ACC112 (cell line): ENCODE measurements around the gene DOCK3.

ENCODE experiments used
- H2AFZ ChIP-seq: fragments of 200-600 bp; sonication (generic); one replicate; pipeline ENCODE4 v1.6.0; 2017; ENCODE audit warnings: antibody characterized with exemption, low read length; ENCODE audit not compliant: unreplicated experiment
- H3K27ac ChIP-seq: fragments of 200-600 bp; sonication (generic); 2 replicates; pipeline ENCODE4 v1.5.1; 2014; ENCODE audit warnings: low read depth, mild to moderate bottlenecking, antibody characterized with exemption, low read length, moderate library complexity
- H3K27me3 ChIP-seq: fragments of 200-600 bp; sonication (generic); 2 replicates; pipeline ENCODE4 v1.6.1; 2014; ENCODE audit warnings: mild to moderate bottlenecking, antibody characterized with exemption, low read length, moderate library complexity, mixed read lengths; ENCODE audit not compliant: insufficient read depth
- H3K36me3 ChIP-seq: fragments of 200-600 bp; sonication (generic); 2 replicates; pipeline ENCODE4 v1.6.1; 2016; ENCODE audit warnings: mild to moderate bottlenecking, antibody characterized with exemption, low read length, moderate library complexity, mixed read lengths; ENCODE audit not compliant: insufficient read depth
- H3K4me1 ChIP-seq: fragments of 200-600 bp; sonication (generic); one replicate; pipeline ENCODE4 v1.6.1; 2016; ENCODE audit warnings: low read length, mixed read lengths; ENCODE audit not compliant: insufficient read depth, unreplicated experiment, control insufficient read depth
- H3K4me3 ChIP-seq: fragments of 200-600 bp; sonication (generic); 2 replicates; pipeline ENCODE4 v1.5.1; 2014; ENCODE audit warnings: mild to moderate bottlenecking, low read depth, low read length
- H3K79me2 ChIP-seq: fragments of 200-600 bp; sonication (generic); one replicate; pipeline ENCODE4 v1.6.0; 2016; ENCODE audit warnings: low read length; ENCODE audit not compliant: control insufficient read depth, unreplicated experiment, insufficient read depth

DOCK3 gene

DNA sequence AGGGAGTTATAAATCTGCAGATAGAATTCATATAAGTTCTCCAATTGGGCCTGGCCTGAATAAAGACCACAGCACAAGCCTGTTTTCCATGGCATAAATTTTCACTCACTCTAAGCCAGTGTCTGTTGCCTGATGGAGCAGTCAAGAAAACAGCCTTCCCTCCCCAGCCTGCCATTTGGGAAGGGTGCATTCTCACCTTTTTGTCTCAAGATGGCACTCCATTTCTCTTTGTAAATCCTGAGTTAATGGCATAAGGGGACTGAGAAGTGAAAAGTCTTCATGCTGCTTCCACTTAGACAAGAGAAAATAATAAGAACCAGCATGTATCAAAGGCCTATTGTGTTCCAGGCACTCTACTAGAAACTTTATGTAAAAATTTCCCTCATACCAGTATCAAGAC, 594.7 kb downstream of the DOCK3 start:
- no peaks in the 10 kb centered on the region for H3K36me3 ChIP-seq
- H3K4me1 ChIP-seq, result no peaks in the 10 kb centered on the region
- H3K4me3 ChIP-seq, result no peak overlapping the region
- peaks cover 7% of the 10 kb centered on the region; the same call in 1 of the 2 replicates for H3K27me3 ChIP-seq
- no peak overlapping the region for H2AFZ ChIP-seq
- no peak overlapping the region for H3K27ac ChIP-seq
- H3K79me2 ChIP-seq, result no peaks in the 10 kb centered on the region

DNA sequence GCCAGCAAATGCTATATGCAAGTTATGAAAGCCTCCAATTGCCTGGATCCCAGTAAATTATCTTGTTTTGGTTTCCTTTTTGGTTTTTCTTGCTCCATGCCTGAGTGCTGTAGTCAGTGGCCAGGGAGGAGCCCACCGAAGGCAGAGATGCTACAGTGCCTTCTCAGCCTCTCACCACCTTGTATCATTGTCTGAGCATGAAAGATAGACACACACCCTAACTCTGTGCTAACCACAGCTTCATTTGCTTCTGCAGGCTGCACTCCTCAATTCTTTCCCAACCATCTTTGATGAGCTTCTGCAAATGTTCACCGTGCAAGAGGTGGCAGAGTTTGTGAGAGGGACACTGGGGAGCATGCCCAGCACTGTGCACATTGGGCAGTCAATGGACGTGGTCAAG, 595.8 kb downstream of the DOCK3 start:
- Histone ChIP-seq H3K36me3 (no peaks in the 10 kb centered on the region), H3K79me2 (no peaks in the 10 kb centered on the region), H3K27ac (no peak overlapping the region), H2AFZ (no peak overlapping the region), H3K4me1 (no peaks in the 10 kb centered on the region), H3K27me3 (peaks cover 18% of the 10 kb centered on the region; the same call in 1 of the 2 replicates), H3K4me3 (no peak overlapping the region)

DNA sequence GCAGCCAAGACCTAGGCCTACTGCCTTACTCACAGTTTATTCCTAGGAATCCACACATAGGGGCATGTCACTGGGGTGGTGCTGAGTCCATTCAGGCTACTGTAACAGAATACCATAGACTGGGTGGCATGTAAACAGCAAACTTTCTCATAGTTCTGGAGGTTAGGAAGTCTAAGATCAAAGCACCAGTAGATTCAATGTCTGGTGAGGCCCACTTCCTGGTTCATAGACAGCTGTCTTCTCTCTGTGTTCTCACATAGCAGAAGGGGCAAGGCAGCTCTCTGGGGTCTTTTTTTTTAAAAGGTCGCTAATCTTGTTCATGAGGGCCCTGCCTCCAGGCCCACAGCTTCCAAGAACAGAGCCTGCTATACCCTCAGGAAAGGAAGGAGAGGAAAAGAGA, 596.4 kb downstream of the DOCK3 start:
- H3K4me1 ChIP-seq, result no peaks in the 10 kb centered on the region
- H3K36me3 ChIP-seq, result no peaks in the 10 kb centered on the region
- H3K27me3 ChIP-seq, result peaks cover 24% of the 10 kb centered on the region
- H3K79me2 ChIP-seq, result no peaks in the 10 kb centered on the region
- H3K4me3 ChIP-seq, result no peak overlapping the region
- H2AFZ ChIP-seq, result no peak overlapping the region
- no peak overlapping the region for H3K27ac ChIP-seq

DNA sequence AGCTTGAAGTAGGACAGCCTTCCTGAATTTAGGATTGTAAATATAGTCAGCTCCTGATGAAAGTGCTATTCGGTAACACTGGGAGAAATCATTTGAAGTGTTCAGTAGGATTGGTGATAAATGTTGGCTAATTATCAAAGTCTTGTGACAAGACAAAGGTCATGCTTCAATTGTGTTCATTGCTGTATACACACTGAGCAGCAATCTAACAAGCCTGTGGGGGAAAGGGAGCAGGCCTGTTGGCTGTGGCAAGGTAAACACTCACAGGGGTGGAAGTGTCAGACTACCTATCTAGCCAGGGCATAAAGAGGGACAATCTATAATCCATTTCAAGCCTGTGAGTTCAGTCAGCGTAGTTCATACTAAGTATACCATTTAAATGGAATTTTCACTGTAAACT, 599.3 kb downstream of the DOCK3 start:
- H3K36me3 ChIP-seq, result no peaks in the 10 kb centered on the region
- H3K27me3 ChIP-seq, result peaks cover 44% of the 10 kb centered on the region
- H2AFZ ChIP-seq, result no peak overlapping the region
- H3K4me1 ChIP-seq, result no peaks in the 10 kb centered on the region
- no peak overlapping the region for H3K27ac ChIP-seq
- H3K79me2 ChIP-seq, result no peaks in the 10 kb centered on the region
- no peak overlapping the region for H3K4me3 ChIP-seq

DNA sequence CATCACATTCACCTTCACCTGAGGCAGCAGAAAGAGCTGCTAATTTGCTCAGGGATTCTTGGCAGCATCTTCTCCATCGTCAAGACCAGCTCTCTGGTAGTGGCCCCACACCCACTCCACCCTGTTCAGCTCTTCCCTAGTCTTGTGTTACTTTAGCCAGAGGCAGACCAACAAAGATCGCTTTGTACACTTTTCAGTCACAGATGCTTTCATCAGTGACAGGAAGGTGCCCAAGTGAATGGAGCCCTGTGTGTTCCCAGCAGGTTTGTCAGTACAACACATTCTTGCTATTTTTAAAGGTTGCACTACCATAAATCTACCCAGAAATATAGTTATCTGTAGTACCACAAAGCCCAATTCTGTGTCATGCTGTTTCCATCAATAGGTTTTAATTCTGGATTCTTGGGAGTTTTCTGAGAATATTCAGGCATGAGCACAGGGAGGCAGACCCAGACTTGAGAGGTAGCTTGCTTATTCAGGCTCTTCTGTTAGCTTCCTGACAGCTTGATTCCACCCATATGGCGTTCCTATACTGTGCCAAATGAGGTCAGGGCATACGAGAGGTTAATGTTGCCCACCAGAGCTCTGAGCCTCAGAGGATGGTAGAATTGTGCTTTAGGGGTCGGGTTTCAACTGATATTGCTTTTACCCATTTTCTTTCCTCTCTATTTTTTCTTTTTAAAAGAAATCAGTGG, 600.5 kb downstream of the DOCK3 start:
- H2AFZ ChIP-seq, result no peak overlapping the region
- no peaks in the 10 kb centered on the region for H3K4me1 ChIP-seq
- no peak overlapping the region for H3K4me3 ChIP-seq
- no peak overlapping the region for H3K27ac ChIP-seq
- H3K36me3 ChIP-seq, result no peaks in the 10 kb centered on the region
- H3K79me2 ChIP-seq, result no peaks in the 10 kb centered on the region
- peaks cover 55% of the 10 kb centered on the region for H3K27me3 ChIP-seq

DNA sequence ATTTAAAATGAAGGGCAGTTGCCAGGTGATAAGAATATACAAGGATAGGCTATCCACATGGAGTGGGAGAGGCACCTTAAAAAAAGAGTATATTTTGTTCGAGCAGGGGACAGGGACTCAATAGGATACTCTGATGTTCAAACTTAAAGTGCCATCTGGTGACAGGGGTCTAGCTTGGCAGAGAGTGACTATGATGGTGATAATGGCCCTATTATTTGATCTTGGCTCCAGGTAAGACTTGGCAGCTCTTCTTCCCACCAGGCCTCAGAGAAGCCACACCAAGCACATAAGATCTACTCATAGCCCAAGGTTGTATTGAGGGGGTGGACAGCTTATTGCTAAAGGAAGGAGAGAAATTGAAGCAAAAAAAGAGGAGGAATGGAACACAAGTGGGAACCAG, 601.3 kb downstream of the DOCK3 start:
- no peak overlapping the region for H3K27ac ChIP-seq
- H3K4me1 ChIP-seq, result no peaks in the 10 kb centered on the region
- no peaks in the 10 kb centered on the region for H3K36me3 ChIP-seq
- no peak overlapping the region for H3K4me3 ChIP-seq
- no peaks in the 10 kb centered on the region for H3K79me2 ChIP-seq
- H2AFZ ChIP-seq, result no peak overlapping the region
- peaks cover 55% of the 10 kb centered on the region for H3K27me3 ChIP-seq

DNA sequence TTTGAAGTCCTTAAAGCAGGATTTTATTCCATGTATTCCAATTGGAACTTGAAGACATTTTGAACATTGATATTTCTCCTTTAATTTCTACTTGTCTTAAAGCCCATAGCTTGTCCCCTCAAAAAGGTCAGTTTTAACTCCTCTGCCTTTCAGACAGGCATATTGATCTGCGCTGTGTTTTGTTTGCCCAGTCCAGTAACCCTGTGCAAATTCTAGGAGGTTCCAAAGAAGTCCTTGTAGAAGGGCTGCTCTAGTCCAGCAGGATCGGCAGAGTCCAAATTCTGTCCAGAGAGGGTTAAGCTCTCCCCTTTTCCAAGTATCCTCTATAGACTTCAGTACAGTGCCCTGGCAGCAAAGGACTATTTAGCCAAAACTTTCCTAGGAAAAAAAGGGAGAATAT, 604.7 kb downstream of the DOCK3 start:
- H3K27ac ChIP-seq, result no peak overlapping the region
- H3K36me3 ChIP-seq, result no peaks in the 10 kb centered on the region
- no peak overlapping the region for H2AFZ ChIP-seq
- peaks cover 6% of the 10 kb centered on the region for H3K4me1 ChIP-seq
- H3K27me3 ChIP-seq, result peaks cover 69% of the 10 kb centered on the region
- no peaks in the 10 kb centered on the region for H3K79me2 ChIP-seq
- no peak overlapping the region for H3K4me3 ChIP-seq

DNA sequence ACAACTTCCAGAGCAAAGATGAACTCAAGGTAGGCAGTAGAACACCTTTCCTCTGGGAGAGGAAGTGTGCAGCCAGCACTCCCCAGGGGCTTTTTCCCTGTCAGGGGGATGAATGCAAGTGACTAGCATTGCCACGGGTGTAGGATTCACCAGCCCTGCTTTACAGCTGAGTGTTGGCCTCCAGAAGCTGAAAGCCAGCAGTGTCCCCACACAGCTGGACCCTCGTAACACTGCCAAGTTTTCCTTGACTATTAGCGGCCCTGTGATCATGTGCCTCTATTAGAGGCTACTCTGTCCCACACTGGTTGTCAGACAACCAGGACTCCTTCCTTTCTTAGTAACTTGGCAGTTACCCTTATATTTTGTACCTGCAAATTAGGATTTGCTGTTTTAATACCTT, 605.4 kb downstream of the DOCK3 start:
- no peaks in the 10 kb centered on the region for H3K36me3 ChIP-seq
- peaks cover 6% of the 10 kb centered on the region for H3K4me1 ChIP-seq
- H2AFZ ChIP-seq, result no peak overlapping the region
- H3K27me3 ChIP-seq, result peaks cover 65% of the 10 kb centered on the region
- no peaks in the 10 kb centered on the region for H3K79me2 ChIP-seq
- H3K27ac ChIP-seq, result no peak overlapping the region
- no peak overlapping the region for H3K4me3 ChIP-seq

DNA sequence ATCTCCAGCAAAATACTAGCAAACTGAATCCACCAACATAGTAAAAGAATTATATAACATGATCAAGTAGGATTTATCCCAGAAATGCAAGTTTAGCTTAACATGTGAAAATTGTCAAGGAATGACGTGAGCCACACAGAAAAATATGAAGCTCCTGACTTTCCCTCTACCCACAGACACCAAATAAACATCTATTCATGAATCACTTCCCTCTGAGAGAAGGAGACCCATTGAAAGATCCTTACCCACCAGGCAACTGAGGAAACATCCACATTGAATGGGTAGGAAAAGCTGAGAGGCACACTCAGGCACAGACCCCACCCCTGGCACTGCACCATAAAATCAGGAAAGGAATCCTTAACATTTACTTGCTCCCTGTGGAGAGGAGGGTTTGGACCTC, 608.2 kb downstream of the DOCK3 start:
- Histone ChIP-seq H3K27me3 (peaks cover 40% of the 10 kb centered on the region), H3K27ac (no peak overlapping the region)

DNA sequence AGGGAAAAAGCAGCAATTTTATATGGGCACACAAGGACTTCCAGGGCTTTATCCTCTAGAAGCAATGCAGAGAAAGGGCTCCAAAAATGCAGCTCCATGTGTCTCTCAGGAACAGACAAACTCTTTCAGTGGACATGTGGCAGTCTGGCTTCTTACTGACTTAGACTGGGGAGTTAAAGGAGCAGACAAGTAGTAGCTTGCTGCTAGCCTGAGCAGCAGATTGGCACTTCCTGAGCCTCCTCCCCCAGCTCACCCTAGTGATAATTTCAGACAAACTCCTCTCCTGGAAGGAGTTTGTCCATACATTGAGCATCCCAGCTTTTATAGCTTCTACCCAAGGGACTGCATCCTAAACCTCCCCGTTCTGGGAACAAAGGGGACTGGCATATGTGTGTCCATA, 608.7 kb downstream of the DOCK3 start:
- Histone ChIP-seq H3K36me3 (no peaks in the 10 kb centered on the region), H3K4me1 (peaks cover 6% of the 10 kb centered on the region), H3K27ac (no peak overlapping the region), H2AFZ (no peak overlapping the region), H3K4me3 (no peak overlapping the region), H3K79me2 (no peaks in the 10 kb centered on the region), H3K27me3 (peaks cover 37% of the 10 kb centered on the region)

More for the DNA sequence above, 608.2 kb downstream of the DOCK3 start:
- Histone ChIP-seq H3K4me1 (peaks cover 6% of the 10 kb centered on the region), H3K36me3 (no peaks in the 10 kb centered on the region), H2AFZ (no peak overlapping the region), H3K79me2 (no peaks in the 10 kb centered on the region), H3K4me3 (no peak overlapping the region)

DNA sequence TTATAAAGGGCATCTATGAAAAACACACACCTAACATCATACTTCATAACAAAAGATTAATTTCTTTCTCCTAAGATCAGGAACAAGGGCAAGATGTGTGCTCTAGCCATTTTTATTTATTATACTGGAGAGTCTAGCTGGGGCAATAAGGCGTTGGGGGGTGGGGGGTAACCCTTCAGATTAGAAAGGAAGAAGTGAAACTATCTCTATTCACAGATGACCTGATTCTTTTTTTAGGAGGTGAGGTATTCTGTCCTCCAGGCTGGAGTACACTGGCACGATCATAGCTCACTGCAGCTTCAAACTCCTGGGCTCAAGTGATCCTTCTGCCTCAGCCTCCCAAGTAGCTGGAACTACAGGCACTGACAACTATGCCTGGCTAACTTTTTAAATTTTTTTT, 620.9 kb downstream of the DOCK3 start:
- Histone ChIP-seq H3K27me3 (peaks cover 20% of the 10 kb centered on the region; the same call in 1 of the 2 replicates), H3K4me3 (no peak overlapping the region), H3K79me2 (no peaks in the 10 kb centered on the region), H3K36me3 (no peaks in the 10 kb centered on the region), H3K4me1 (no peaks in the 10 kb centered on the region), H2AFZ (no peak overlapping the region), H3K27ac (no peak overlapping the region)
